ENCODE measurements around the gene EIF1AD. TPM values are rescaled to one million over a fixed set of nuclear protein-coding genes. Genes with fewer than 3 reads are reported as not detected.
A peak's percentile ranks its signal among the peaks of the same experiment; 100 is the strongest.

EIF1AD gene
- total and polyA plus RNA-seq, 9 of the 15 experiments (the other 6 are each of a cell fraction or from before 2014, with no cell fraction given): 50.1 to 98.8 (median 58.7) TPM

DNA sequence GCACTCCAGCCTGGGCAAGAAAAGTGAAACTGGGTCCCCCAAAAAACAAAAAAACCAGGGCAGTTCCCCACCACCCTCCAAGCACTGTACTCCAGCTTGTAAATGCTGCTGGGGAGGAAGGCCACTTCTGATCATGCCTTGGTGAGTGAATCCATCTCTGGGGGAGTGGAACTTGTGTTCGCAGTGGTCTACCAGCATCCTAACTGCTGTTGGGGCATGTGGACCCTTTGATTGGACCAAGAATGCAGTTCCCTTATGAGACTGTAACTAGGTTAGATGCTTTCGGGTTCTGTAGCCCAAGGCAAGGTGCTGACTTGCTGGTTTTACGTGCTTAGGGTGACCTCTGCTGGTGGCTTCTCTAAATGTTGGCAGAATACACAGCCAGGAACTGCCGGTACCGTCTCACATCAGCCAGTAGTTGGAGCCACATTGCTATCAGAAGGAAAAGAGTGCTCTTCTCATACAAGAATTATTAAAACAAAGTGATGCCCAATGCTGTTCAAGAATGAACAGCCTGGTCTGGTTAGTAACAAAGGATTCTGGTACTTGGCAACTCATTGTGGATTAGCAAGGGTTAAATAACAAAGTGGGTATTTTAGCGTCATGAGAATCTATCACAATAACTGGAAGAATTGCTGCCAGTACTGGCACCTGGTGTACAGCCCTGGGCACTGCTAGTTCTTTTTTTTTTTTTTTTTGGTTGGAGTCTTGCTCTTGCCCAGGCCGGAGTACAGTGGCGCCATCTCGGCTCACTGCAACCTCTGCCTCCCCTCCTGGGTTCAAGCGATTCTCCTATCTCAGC lies 13.0 kb downstream of the EIF1AD start (continued):
- TF ChIP-seq STAT5B (CRISPR knock-in tag; IDR thresholded peaks at IDR 0.05) (no peak), RAD21 (CRISPR knock-in tag; conservative IDR thresholded peaks at IDR 0.05 in 1 of 2, IDR thresholded peaks at IDR 0.05 in 1 of 2) (peak; percentile 99), ESRRB (CRISPR knock-in tag; IDR thresholded peaks at IDR 0.05; ENCODE audit: borderline replicate concordance) (no peak), HDAC6 (IDR thresholded peaks at IDR 0.05; ENCODE audit: low read depth, low read length) (no peak), CAMTA2 (CRISPR knock-in tag; conservative IDR thresholded peaks at IDR 0.05) (no peak), KLF1 (tag; IDR thresholded peaks at IDR 0.05) (no peak), HCFC1 (IDR thresholded peaks at IDR 0.05; ENCODE audit: low read depth, low read length) (no peak), XRCC4 (IDR thresholded peaks at IDR 0.05; ENCODE audit: extremely low read depth, insufficient read depth, insufficient read length) (no peak), ZSCAN29 (IDR thresholded peaks at IDR 0.05) (no peak), FOXM1 (IDR thresholded peaks at IDR 0.05; ENCODE audit: low read depth) (no peak), FOXM1 (CRISPR knock-in tag; IDR thresholded peaks at IDR 0.05; ENCODE audit: low read depth) (no peak), TAF9B (IDR thresholded peaks at IDR 0.05; ENCODE audit: partially characterized antibody) (no peak), CHCHD3 (CRISPR knock-in tag; IDR thresholded peaks at IDR 0.05) (no peak), SMAD1 (IDR thresholded peaks at IDR 0.05; ENCODE audit: low read depth, low read length, partially characterized antibody) (no peak), BRF1 (IDR thresholded peaks at IDR 0.05; ENCODE audit: borderline replicate concordance, extremely low read depth, insufficient read length) (no peak), TFAM (CRISPR knock-in tag; conservative IDR thresholded peaks at IDR 0.05) (no peak)
- TF ChIP-seq, protein P1, sequence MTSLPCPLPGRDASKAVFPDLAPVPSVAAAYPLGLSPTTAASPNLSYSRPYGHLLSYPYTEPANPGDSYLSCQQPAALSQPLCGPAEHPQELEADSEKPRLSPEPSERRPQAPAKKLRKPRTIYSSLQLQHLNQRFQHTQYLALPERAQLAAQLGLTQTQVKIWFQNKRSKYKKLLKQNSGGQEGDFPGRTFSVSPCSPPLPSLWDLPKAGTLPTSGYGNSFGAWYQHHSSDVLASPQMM (CRISPR knock-in tag; IDR thresholded peaks at IDR 0.05): no peak
- TF ChIP-seq, protein P2, sequence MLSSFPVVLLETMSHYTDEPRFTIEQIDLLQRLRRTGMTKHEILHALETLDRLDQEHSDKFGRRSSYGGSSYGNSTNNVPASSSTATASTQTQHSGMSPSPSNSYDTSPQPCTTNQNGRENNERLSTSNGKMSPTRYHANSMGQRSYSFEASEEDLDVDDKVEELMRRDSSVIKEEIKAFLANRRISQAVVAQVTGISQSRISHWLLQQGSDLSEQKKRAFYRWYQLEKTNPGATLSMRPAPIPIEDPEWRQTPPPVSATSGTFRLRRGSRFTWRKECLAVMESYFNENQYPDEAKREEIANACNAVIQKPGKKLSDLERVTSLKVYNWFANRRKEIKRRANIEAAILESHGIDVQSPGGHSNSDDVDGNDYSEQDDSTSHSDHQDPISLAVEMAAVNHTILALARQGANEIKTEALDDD (IDR thresholded peaks at IDR 0.05): peak; percentile 63; the same call in 1 of the 2 replicates
- TF ChIP-seq, protein P3, sequence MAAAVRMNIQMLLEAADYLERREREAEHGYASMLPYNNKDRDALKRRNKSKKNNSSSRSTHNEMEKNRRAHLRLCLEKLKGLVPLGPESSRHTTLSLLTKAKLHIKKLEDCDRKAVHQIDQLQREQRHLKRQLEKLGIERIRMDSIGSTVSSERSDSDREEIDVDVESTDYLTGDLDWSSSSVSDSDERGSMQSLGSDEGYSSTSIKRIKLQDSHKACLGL (CRISPR knock-in tag; IDR thresholded peaks at IDR 0.05; ENCODE audit: borderline replicate concordance, poor library complexity, severe bottlenecking): no peak
- TF ChIP-seq, protein P4, sequence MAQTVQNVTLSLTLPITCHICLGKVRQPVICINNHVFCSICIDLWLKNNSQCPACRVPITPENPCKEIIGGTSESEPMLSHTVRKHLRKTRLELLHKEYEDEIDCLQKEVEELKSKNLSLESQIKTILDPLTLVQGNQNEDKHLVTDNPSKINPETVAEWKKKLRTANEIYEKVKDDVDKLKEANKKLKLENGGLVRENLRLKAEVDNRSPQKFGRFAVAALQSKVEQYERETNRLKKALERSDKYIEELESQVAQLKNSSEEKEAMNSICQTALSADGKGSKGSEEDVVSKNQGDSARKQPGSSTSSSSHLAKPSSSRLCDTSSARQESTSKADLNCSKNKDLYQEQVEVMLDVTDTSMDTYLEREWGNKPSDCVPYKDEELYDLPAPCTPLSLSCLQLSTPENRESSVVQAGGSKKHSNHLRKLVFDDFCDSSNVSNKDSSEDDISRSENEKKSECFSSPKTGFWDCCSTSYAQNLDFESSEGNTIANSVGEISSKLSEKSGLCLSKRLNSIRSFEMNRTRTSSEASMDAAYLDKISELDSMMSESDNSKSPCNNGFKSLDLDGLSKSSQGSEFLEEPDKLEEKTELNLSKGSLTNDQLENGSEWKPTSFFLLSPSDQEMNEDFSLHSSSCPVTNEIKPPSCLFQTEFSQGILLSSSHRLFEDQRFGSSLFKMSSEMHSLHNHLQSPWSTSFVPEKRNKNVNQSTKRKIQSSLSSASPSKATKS (CRISPR knock-in tag; IDR thresholded peaks at IDR 0.05): no peak
- TF ChIP-seq, protein P5, sequence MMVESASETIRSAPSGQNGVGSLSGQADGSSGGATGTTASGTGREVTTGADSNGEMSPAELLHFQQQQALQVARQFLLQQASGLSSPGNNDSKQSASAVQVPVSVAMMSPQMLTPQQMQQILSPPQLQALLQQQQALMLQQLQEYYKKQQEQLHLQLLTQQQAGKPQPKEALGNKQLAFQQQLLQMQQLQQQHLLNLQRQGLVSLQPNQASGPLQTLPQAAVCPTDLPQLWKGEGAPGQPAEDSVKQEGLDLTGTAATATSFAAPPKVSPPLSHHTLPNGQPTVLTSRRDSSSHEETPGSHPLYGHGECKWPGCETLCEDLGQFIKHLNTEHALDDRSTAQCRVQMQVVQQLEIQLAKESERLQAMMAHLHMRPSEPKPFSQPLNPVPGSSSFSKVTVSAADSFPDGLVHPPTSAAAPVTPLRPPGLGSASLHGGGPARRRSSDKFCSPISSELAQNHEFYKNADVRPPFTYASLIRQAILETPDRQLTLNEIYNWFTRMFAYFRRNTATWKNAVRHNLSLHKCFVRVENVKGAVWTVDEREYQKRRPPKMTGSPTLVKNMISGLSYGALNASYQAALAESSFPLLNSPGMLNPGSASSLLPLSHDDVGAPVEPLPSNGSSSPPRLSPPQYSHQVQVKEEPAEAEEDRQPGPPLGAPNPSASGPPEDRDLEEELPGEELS (CRISPR knock-in tag; IDR thresholded peaks at IDR 0.05; ENCODE audit: borderline replicate concordance): no peak

Measured in K562 (cell line).